Activated CD8-positive, alpha-beta T cell treated with anti-CD3 and anti-CD28 coated beads for 36 hours (primary cell): ENCODE data around the gene SIRPB2. TPM values are rescaled to one million over a fixed set of nuclear protein-coding genes. Genes with fewer than 3 reads are reported as not detected.
A peak's percentile ranks its signal among the peaks of the same experiment; 100 is the strongest.

Experiments
- ATAC-seq: fragments of 200-7000 bp; cut with Tn5 transposase; one replicate; pipeline ENCODE4 v1.10.0; 2021; ENCODE audit warnings: mild to moderate bottlenecking, moderate library complexity
- CTCF ChIA-PET: fragments of 350-600 bp; sonication (Branson Sonifier 250); formaldehyde crosslinking; loops from one replicate; lab custom pipeline; 2021; ENCODE audit warnings: antibody characterized with exemption; lab: Charles Lee
- POLR2A ChIA-PET: fragments of 350-600 bp; sonication (Branson Sonifier 250); formaldehyde crosslinking; loops from one replicate; lab custom pipeline; 2021; ENCODE audit warnings: antibody characterized with exemption; lab: Charles Lee
- DNase-seq: peaks from one replicate; pipeline ENCODE4 v3.0.0-alpha.2; 2020
- H3K27ac Mint-ChIP-seq: one replicate; pipeline ENCODE4 v1.8.0; 2021; ENCODE audit warnings: mild to moderate bottlenecking, mixed read lengths
- H3K27me3 Mint-ChIP-seq: one replicate; pipeline ENCODE4 v1.8.0; 2021; ENCODE audit warnings: mixed read lengths
- H3K36me3 Mint-ChIP-seq: one replicate; pipeline ENCODE4 v1.8.0; 2021; ENCODE audit warnings: low read depth, mixed read lengths
- H3K4me1 Mint-ChIP-seq: one replicate; pipeline ENCODE4 v1.8.0; 2021; ENCODE audit warnings: low read depth, mixed read lengths
- H3K4me3 Mint-ChIP-seq: one replicate; pipeline ENCODE4 v1.8.0; 2021; ENCODE audit warnings: mild to moderate bottlenecking, moderate library complexity, mixed read lengths
- H3K9me3 Mint-ChIP-seq: one replicate; pipeline ENCODE4 v1.8.0; 2021; ENCODE audit warnings: mixed read lengths
- CTCF ChIP-seq: fragments of 200-600 bp; IDR thresholded peaks from one replicate; pipeline ENCODE4 v1.8.0; 2022; ENCODE audit warnings: antibody characterized with exemption, mild to moderate bottlenecking
- intact Hi-C: fragments of 100-400 bp; cut with micrococcal nuclease; formaldehyde crosslinking; loops from one replicate; pipeline ENCODE4 v1.10.0; 2022
- total RNA-seq, 2 experiments: library from RNA; stranded (reverse); gene quantifications; one replicate each; pipeline ENCODE4 v1.2.3, GENCODE V29; 2021

The SIRPB2 gene
- total RNA-seq, 2 experiments from 2014 or later = not detected

GRCh38 chr20:1472556-1473245 is 18.5 kb downstream of the SIRPB2 start:
- CTCF ChIA-PET = interaction anchor here (0.6 to 3.2 kb wide), 3 partner anchors 31 to 304 kb away, joined by 3 to 22 read pairs (median 5); no protein-coding TSS in a partner anchor
- intact Hi-C loops = no loop called here
- DNase-seq = no peak
- H3K9me3 Mint-ChIP-seq = no peaks in the 10 kb centered on the region
- POLR2A ChIA-PET = interaction anchor here (0.9 kb wide), 1 partner anchor 11 kb away, joined by 3 read pairs; no protein-coding TSS in a partner anchor
- H3K4me1 Mint-ChIP-seq = peaks cover 4% of the 10 kb centered on the region
- no peak for ATAC-seq
- no peak for TF ChIP-seq CTCF
- H3K27ac Mint-ChIP-seq = no peak overlapping the region
- no peak overlapping the region for H3K4me3 Mint-ChIP-seq
- H3K36me3 Mint-ChIP-seq = no peaks in the 10 kb centered on the region
- H3K27me3 Mint-ChIP-seq = peaks cover 4% of the 10 kb centered on the region

- no peaks in the 10 kb centered on the region for H3K36me3 Mint-ChIP-seq
- intact Hi-C loops = no loop called here
- H3K4me1 Mint-ChIP-seq = peaks cover 13% of the 10 kb centered on the region
- ChIA-PET CTCF (interaction anchor here (1.0 kb wide), 1 partner anchor 306 kb away, joined by 3 read pairs; no protein-coding TSS in a partner anchor), POLR2A (no interaction called here)
- no peak for ATAC-seq
- H3K27ac Mint-ChIP-seq = no peak overlapping the region
- TF ChIP-seq CTCF = no peak
- no peaks in the 10 kb centered on the region for H3K9me3 Mint-ChIP-seq
- DNase-seq = no peak
- peaks cover 4% of the 10 kb centered on the region for H3K27me3 Mint-ChIP-seq
- H3K4me3 Mint-ChIP-seq = no peak overlapping the region
Observed at GRCh38 chr20:1471242-1471641, 20.0 kb downstream of the SIRPB2 start.

- Mint-ChIP-seq H3K36me3 (no peaks in the 10 kb centered on the region), H3K27me3 (peaks cover 4% of the 10 kb centered on the region), H3K4me1 (peaks cover 22% of the 10 kb centered on the region), H3K9me3 (no peaks in the 10 kb centered on the region), H3K27ac (no peak overlapping the region), H3K4me3 (no peak overlapping the region)
- DNase-seq (peak; percentile 36), ATAC-seq (no peak)
- ChIA-PET POLR2A (no interaction called here), CTCF (interaction anchor here (4.5 kb wide), 1 partner anchor 33 kb away, joined by 44 read pairs; no protein-coding TSS in a partner anchor)
- TF ChIP-seq CTCF = peak; percentile 42
- intact Hi-C loops = loop anchor here (10.0 kb wide), 1 partner anchor 355 kb away; the partner anchor contains the start of gene PSMF1
Observed at GRCh38 chr20:1469925-1470571, 21.2 kb downstream of the SIRPB2 start.

- Mint-ChIP-seq H3K9me3 (no peaks in the 10 kb centered on the region), H3K27me3 (peaks cover 4% of the 10 kb centered on the region), H3K4me3 (no peak overlapping the region), H3K4me1 (peaks cover 29% of the 10 kb centered on the region), H3K36me3 (peaks cover under 1% of the 10 kb centered on the region), H3K27ac (no peak overlapping the region)
- intact Hi-C loops = loop anchor here (10.0 kb wide), 1 partner anchor 355 kb away; the partner anchor contains the start of gene PSMF1
- DNase-seq (no peak), ATAC-seq (no peak)
- CTCF ChIA-PET = interaction anchor here (1.2 to 4.5 kb wide), 3 partner anchors 28 to 308 kb away, joined by 3 to 44 read pairs (median 4); no protein-coding TSS in a partner anchor
- POLR2A ChIA-PET = no interaction called here
- TF ChIP-seq CTCF = no peak
Observed at GRCh38 chr20:1469306-1469905, 21.8 kb downstream of the SIRPB2 start.
